Measurements from ENCODE around the gene CNTNAP2. TPM values are rescaled to one million over a fixed set of nuclear protein-coding genes. Genes with fewer than 3 reads are reported as not detected.

Gene CNTNAP2
- polyA plus RNA-seq, 1 experiment, result not detected

GRCh38 chr7:147670759-147671158 is 1554.2 kb downstream of the CNTNAP2 start:
- Histone ChIP-seq H3K27me3 (ENCODE audit: control insufficient read depth, insufficient read depth, low read length) (no peaks in the 10 kb centered on the region), H3K4me3 (ENCODE audit: low read depth, low read length) (no peak overlapping the region), H3K36me3 (ENCODE audit: control insufficient read depth, insufficient read depth, low read length) (no peaks in the 10 kb centered on the region)
- POLR2A ChIA-PET, result no interaction called here
- CTCF ChIA-PET, result no interaction called here
- no peak for TF ChIP-seq CTCF (IDR thresholded peaks at IDR 0.05; ENCODE audit: insufficient read depth, low read depth, low read length)
- no peak for DNase-seq (ENCODE audit: low read depth)

GRCh38 chr7:147674705-147675104 is 1558.1 kb downstream of the CNTNAP2 start:
- ChIA-PET POLR2A (no interaction called here), CTCF (interaction anchor here (0.6 kb wide), 1 partner anchor 40 kb away, joined by 4 read pairs; no protein-coding TSS in a partner anchor)
- Histone ChIP-seq H3K27me3 (ENCODE audit: control insufficient read depth, insufficient read depth, low read length) (no peaks in the 10 kb centered on the region), H3K36me3 (ENCODE audit: control insufficient read depth, insufficient read depth, low read length) (no peaks in the 10 kb centered on the region), H3K4me3 (ENCODE audit: low read depth, low read length) (no peak overlapping the region)
- TF ChIP-seq CTCF (IDR thresholded peaks at IDR 0.05; ENCODE audit: insufficient read depth, low read depth, low read length), result no peak
- DNase-seq (ENCODE audit: low read depth), result no peak

- no peaks in the 10 kb centered on the region for H3K27me3 ChIP-seq (ENCODE audit: control insufficient read depth, insufficient read depth, low read length)
- no peaks in the 10 kb centered on the region for H3K36me3 ChIP-seq (ENCODE audit: control insufficient read depth, insufficient read depth, low read length)
- POLR2A ChIA-PET, result no interaction called here
- no peak for DNase-seq (ENCODE audit: low read depth)
- no peak overlapping the region for H3K4me3 ChIP-seq (ENCODE audit: low read depth, low read length)
- CTCF ChIA-PET, result no interaction called here
- TF ChIP-seq CTCF (IDR thresholded peaks at IDR 0.05; ENCODE audit: insufficient read depth, low read depth, low read length), result no peak
Measured at GRCh38 chr7:147678943-147679342, 1562.3 kb downstream of the CNTNAP2 start.

- no peaks in the 10 kb centered on the region for H3K36me3 ChIP-seq (ENCODE audit: control insufficient read depth, insufficient read depth, low read length)
- ChIA-PET POLR2A (no interaction called here), CTCF (no interaction called here)
- TF ChIP-seq CTCF (IDR thresholded peaks at IDR 0.05; ENCODE audit: insufficient read depth, low read depth, low read length), result no peak
- no peaks in the 10 kb centered on the region for H3K27me3 ChIP-seq (ENCODE audit: control insufficient read depth, insufficient read depth, low read length)
- no peak for DNase-seq (ENCODE audit: low read depth)
- H3K4me3 ChIP-seq (ENCODE audit: low read depth, low read length), result no peak overlapping the region
Measured at GRCh38 chr7:147681530-147681929, 1564.9 kb downstream of the CNTNAP2 start.

- no peak overlapping the region for H3K4me3 ChIP-seq (ENCODE audit: low read depth, low read length)
- H3K36me3 ChIP-seq (ENCODE audit: control insufficient read depth, insufficient read depth, low read length), result no peaks in the 10 kb centered on the region
- ChIA-PET CTCF (no interaction called here), POLR2A (no interaction called here)
- TF ChIP-seq CTCF (IDR thresholded peaks at IDR 0.05; ENCODE audit: insufficient read depth, low read depth, low read length), result no peak
- DNase-seq (ENCODE audit: low read depth), result no peak
- H3K27me3 ChIP-seq (ENCODE audit: control insufficient read depth, insufficient read depth, low read length), result no peaks in the 10 kb centered on the region
Measured at GRCh38 chr7:147700702-147701101, 1584.1 kb downstream of the CNTNAP2 start.

All from BJ (cell line).